Measurements from ENCODE around the gene PLCL1. TPM values are rescaled to one million over a fixed set of nuclear protein-coding genes. Genes with fewer than 3 reads are reported as not detected.

The PLCL1 gene
- total and polyA plus RNA-seq, 10 donors = 0.54 to 6.5 (median 4.0) TPM

DNA sequence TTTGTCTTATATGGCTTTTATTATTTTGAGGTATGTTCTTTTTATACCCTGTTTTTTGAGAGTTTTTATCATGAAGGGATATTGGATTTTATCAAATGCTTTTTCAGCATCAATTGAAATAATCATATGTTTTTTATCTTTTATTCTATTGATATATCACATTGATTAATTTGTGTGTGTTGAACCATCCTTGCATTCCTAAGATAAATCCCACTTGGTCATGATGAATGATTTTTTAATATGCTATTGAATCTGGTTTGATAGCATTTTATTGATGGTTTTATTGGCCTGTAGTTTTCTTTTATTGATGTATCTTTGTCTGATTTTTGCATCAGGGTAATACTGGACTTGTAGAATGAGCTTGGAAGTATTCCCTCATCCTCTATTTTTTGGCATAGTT lies 160.3 kb downstream of the PLCL1 start:
- no peaks in the 10 kb centered on the region for H3K4me1 ChIP-seq
- TF ChIP-seq, protein P1, sequence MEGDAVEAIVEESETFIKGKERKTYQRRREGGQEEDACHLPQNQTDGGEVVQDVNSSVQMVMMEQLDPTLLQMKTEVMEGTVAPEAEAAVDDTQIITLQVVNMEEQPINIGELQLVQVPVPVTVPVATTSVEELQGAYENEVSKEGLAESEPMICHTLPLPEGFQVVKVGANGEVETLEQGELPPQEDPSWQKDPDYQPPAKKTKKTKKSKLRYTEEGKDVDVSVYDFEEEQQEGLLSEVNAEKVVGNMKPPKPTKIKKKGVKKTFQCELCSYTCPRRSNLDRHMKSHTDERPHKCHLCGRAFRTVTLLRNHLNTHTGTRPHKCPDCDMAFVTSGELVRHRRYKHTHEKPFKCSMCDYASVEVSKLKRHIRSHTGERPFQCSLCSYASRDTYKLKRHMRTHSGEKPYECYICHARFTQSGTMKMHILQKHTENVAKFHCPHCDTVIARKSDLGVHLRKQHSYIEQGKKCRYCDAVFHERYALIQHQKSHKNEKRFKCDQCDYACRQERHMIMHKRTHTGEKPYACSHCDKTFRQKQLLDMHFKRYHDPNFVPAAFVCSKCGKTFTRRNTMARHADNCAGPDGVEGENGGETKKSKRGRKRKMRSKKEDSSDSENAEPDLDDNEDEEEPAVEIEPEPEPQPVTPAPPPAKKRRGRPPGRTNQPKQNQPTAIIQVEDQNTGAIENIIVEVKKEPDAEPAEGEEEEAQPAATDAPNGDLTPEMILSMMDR (IDR thresholded peaks at IDR 0.05 in 8 of 11, conservative IDR thresholded peaks at IDR 0.05 in 3 of 11) = no peak
- TF ChIP-seq POLR2AphosphoS5 (IDR thresholded peaks at IDR 0.05) (no peak), POLR2A (IDR thresholded peaks at IDR 0.05) (no peak)
- intact Hi-C loops (cut with DNase I; ENCODE audit: low total_unique reads) = no loop called here
- no peak overlapping the region for H3K4me3 ChIP-seq
- H3K36me3 ChIP-seq = no peaks in the 10 kb centered on the region
- peaks cover 0 to 29% (median 24%) of the 10 kb centered on the region in 8 donors for H3K9me3 ChIP-seq
- no peak for DNase-seq
- H3K27ac ChIP-seq = no peak overlapping the region
- peaks cover 0 to 5% (median 0%) of the 10 kb centered on the region in 7 donors for H3K27me3 ChIP-seq (replicated peaks in 1 of 7)

DNA sequence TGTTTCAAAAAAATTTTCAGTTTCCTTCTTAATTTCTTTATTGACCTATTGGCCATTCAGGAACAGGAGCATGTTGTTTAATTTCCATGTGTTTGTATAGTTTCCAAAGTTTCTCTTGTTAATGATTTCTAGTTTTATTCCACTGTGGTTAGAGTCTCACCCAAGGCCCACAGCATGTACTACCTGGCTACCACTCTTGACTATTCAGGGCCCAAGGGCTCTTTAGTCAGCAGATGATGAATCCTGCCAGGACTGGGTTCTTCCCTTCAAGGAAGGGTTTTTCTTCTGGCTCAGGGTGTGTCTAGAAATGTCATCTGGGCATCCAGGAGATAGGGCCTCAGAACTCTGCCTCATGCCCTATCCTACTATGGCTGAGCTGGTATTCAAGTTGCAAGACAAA lies 161.4 kb downstream of the PLCL1 start:
- intact Hi-C loops (cut with DNase I; ENCODE audit: low total_unique reads) = no loop called here
- Histone ChIP-seq H3K4me3 (no peak overlapping the region), H3K27ac (no peak overlapping the region), H3K36me3 (no peaks in the 10 kb centered on the region), H3K27me3 (replicated peaks in 1 of 7) (peaks cover 0 to 5% (median 0%) of the 10 kb centered on the region in 7 donors), H3K9me3 (peaks cover 0 to 29% (median 24%) of the 10 kb centered on the region in 8 donors), H3K4me1 (no peaks in the 10 kb centered on the region)
- no peak for DNase-seq
- TF ChIP-seq POLR2A (IDR thresholded peaks at IDR 0.05) (no peak), POLR2AphosphoS5 (IDR thresholded peaks at IDR 0.05) (no peak)
- TF ChIP-seq, protein P1 (IDR thresholded peaks at IDR 0.05 in 8 of 11, conservative IDR thresholded peaks at IDR 0.05 in 3 of 11) = no peak

DNA sequence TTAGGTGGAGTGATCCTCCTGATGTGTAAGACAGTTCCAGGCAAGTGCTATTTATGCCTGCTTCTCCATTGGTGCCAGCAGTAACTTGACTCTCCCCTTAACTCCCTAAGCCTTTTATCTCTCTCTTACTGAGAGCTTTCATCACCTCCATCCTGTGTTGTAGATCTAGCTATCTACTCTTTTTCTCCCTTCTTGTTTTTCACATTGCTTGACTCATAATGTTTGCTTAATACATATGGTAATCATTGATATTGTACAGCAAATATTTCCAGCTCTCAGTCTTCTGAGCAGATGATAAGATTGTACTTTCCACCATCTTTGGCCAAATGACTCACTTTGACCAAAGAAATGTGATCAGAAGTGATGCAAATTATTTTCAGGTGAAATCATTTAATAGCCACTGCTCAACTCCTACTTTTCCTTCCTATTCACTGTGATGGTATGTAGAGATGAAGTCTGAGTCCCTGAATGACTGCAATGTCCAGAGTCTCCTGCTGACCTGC lies 165.0 kb downstream of the PLCL1 start:
- H3K4me3 ChIP-seq = no peak overlapping the region
- TF ChIP-seq, protein P1 (IDR thresholded peaks at IDR 0.05 in 8 of 11, conservative IDR thresholded peaks at IDR 0.05 in 3 of 11) = no peak
- no peak for TF ChIP-seq POLR2AphosphoS5 (IDR thresholded peaks at IDR 0.05)
- TF ChIP-seq POLR2A (IDR thresholded peaks at IDR 0.05) = no peak
- no peaks in the 10 kb centered on the region for H3K27me3 ChIP-seq (replicated peaks in 1 of 7)
- no peak for DNase-seq
- peaks cover 0 to 21% (median 15%) of the 10 kb centered on the region in 8 donors for H3K9me3 ChIP-seq
- intact Hi-C loops (cut with DNase I; ENCODE audit: low total_unique reads) = no loop called here
- no peak overlapping the region for H3K27ac ChIP-seq
- H3K36me3 ChIP-seq = no peaks in the 10 kb centered on the region
- H3K4me1 ChIP-seq = no peaks in the 10 kb centered on the region

DNA sequence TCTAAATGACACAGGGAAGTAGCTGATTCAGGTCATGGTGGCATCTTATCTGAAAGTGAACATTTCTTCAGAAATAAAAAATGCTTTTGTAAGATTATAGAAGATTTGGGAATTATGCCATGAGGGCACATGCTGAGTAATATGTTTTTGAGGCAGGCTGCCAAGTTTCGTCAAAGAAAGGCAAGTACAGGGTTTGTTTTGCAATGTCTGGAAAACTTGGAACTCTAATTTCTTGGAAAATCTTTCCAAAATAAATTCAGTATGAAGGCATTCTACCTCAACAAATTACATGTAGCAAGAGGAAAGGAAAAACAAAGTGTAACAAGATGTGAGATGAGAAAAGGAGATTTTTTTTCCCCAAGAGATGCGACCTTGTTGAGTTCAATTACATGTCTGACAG lies 167.7 kb downstream of the PLCL1 start:
- no peak overlapping the region for H3K4me3 ChIP-seq
- no peaks in the 10 kb centered on the region for H3K36me3 ChIP-seq
- DNase-seq = no peak
- intact Hi-C loops (cut with DNase I; ENCODE audit: low total_unique reads) = no loop called here
- H3K9me3 ChIP-seq = no peaks in the 10 kb centered on the region
- no peaks in the 10 kb centered on the region for H3K4me1 ChIP-seq
- WGBS, 5 donors = 59 to 81% (median 66%) methylated on average over 2 of the region's 2 CpGs
- H3K27ac ChIP-seq = no peak overlapping the region
- no peaks in the 10 kb centered on the region for H3K27me3 ChIP-seq (replicated peaks in 1 of 7)
- no peak for TF ChIP-seq POLR2A (IDR thresholded peaks at IDR 0.05)
- TF ChIP-seq, protein P1 (IDR thresholded peaks at IDR 0.05 in 8 of 11, conservative IDR thresholded peaks at IDR 0.05 in 3 of 11) = no peak
- TF ChIP-seq POLR2AphosphoS5 (IDR thresholded peaks at IDR 0.05) = no peak
